Type B pancreatic cell (in vitro differentiated cells): Measurements from ENCODE around the gene AVPI1. TPM values are rescaled to one million over a fixed set of nuclear protein-coding genes. Genes with fewer than 3 reads are reported as not detected.

Experiments used
- DNase-seq: peaks from one replicate; pipeline ENCODE4 v3.0.0; 2021; ENCODE audit warnings: mixed read lengths; ENCODE audit not compliant: unreplicated experiment; ENCODE audit errors: extremely low spot score
- H3K27ac Mint-ChIP-seq: 2 replicates; pipeline ENCODE4 v1.8.0; 2021; ENCODE audit warnings: mild to moderate bottlenecking, mixed read lengths
- H3K27me3 Mint-ChIP-seq: 2 replicates; pipeline ENCODE4 v1.8.0; 2021; ENCODE audit warnings: mixed read lengths
- H3K36me3 Mint-ChIP-seq: 2 replicates; pipeline ENCODE4 v1.8.0; 2021; ENCODE audit warnings: mixed read lengths
- H3K4me1 Mint-ChIP-seq: one replicate; pipeline ENCODE4 v1.8.0; 2021; ENCODE audit warnings: mixed read lengths; ENCODE audit not compliant: unreplicated experiment
- H3K4me3 Mint-ChIP-seq: 2 replicates; pipeline ENCODE4 v1.8.0; 2021; ENCODE audit warnings: mild to moderate bottlenecking, mixed read lengths
- H3K9me3 Mint-ChIP-seq: 2 replicates; pipeline ENCODE4 v1.8.0; 2021; ENCODE audit warnings: mixed read lengths
- CTCF ChIP-seq: fragments of 200-600 bp; sonication (generic); conservative IDR thresholded peaks from 2 replicates; pipeline ENCODE4 v1.5.0; 2021; ENCODE audit warnings: antibody characterized with exemption, mild to moderate bottlenecking
- total RNA-seq: library from RNA; stranded (reverse); gene quantifications from 2 replicates; pipeline ENCODE4 v1.2.1, GENCODE V29; 2021; ENCODE audit warnings: low replicate concordance

AVPI1 gene
- total RNA-seq, 1 donor from 2014 or later: 7.8 TPM

GRCh38 chr10:97629289-97629688 lies 57.8 kb downstream of the AVPI1 start:
- Mint-ChIP-seq H3K27me3 (no peaks in the 10 kb centered on the region), H3K4me1 (peaks cover 13% of the 10 kb centered on the region), H3K9me3 (no peaks in the 10 kb centered on the region), H3K36me3 (no peaks in the 10 kb centered on the region), H3K27ac (no peak overlapping the region), H3K4me3 (no peak overlapping the region)
- DNase-seq: no peak
- no peak for TF ChIP-seq CTCF

GRCh38 chr10:97628228-97628627 lies 58.8 kb downstream of the AVPI1 start:
- Mint-ChIP-seq H3K36me3 (no peaks in the 10 kb centered on the region), H3K4me1 (peaks cover 7% of the 10 kb centered on the region), H3K27me3 (no peaks in the 10 kb centered on the region), H3K9me3 (no peaks in the 10 kb centered on the region), H3K4me3 (no peak overlapping the region), H3K27ac (no peak overlapping the region)
- TF ChIP-seq CTCF: no peak
- no peak for DNase-seq

- Mint-ChIP-seq H3K27ac (no peak overlapping the region), H3K4me1 (peaks cover 6% of the 10 kb centered on the region), H3K9me3 (no peaks in the 10 kb centered on the region), H3K4me3 (no peak overlapping the region), H3K36me3 (no peaks in the 10 kb centered on the region), H3K27me3 (no peaks in the 10 kb centered on the region)
- DNase-seq: no peak
- TF ChIP-seq CTCF: no peak
Measured at GRCh38 chr10:97627731-97628130, 59.3 kb downstream of the AVPI1 start.

Other genes with a start within 250 kb of the AVPI1 start
- 34.8 and 36.1 TPM in 2 replicates for gene EXOSC1, start 241.2 kb downstream of the AVPI1 start, total RNA-seq
- gene ZDHHC16, start 241.1 kb downstream of the AVPI1 start, total RNA-seq: 50.7 and 53.7 TPM in 2 replicates
- 85.9 and 94.8 TPM in 2 replicates for gene MMS19, start 188.8 kb downstream of the AVPI1 start, total RNA-seq
- gene UBTD1, start 188.3 kb downstream of the AVPI1 start, total RNA-seq: 11.6 and 16.1 TPM in 2 replicates
- 0.19 TPM in 1 of 2 replicates, not detected in the other for gene ANKRD2, start 114.5 kb downstream of the AVPI1 start, total RNA-seq
- 0.57 and 2.1 TPM in 2 replicates for gene HOGA1, start 102.9 kb downstream of the AVPI1 start, total RNA-seq
- 0.34 TPM in 1 of 2 replicates, not detected in the other for gene C10orf62, start 97.5 kb downstream of the AVPI1 start, total RNA-seq
- gene MORN4, start 53.7 kb downstream of the AVPI1 start, total RNA-seq: 9.0 and 15.8 TPM in 2 replicates
- 18.7 and 19.3 TPM in 2 replicates for gene PI4K2A, start 46.6 kb downstream of the AVPI1 start, total RNA-seq
- 16.8 and 43.7 TPM in 2 replicates for gene MARVELD1, start 26.5 kb upstream of the AVPI1 start, total RNA-seq
- 25.6 and 28.8 TPM in 2 replicates for gene ZFYVE27, start 49.9 kb upstream of the AVPI1 start, total RNA-seq
- 5.7 and 9.6 TPM in 2 replicates for gene SFRP5, start 84.8 kb upstream of the AVPI1 start, total RNA-seq
- gene GOLGA7B, start 162.6 kb upstream of the AVPI1 start, total RNA-seq: 0.41 and 0.52 TPM in 2 replicates